ENCODE results near the gene PDE4D.

The PDE4D gene

DNA sequence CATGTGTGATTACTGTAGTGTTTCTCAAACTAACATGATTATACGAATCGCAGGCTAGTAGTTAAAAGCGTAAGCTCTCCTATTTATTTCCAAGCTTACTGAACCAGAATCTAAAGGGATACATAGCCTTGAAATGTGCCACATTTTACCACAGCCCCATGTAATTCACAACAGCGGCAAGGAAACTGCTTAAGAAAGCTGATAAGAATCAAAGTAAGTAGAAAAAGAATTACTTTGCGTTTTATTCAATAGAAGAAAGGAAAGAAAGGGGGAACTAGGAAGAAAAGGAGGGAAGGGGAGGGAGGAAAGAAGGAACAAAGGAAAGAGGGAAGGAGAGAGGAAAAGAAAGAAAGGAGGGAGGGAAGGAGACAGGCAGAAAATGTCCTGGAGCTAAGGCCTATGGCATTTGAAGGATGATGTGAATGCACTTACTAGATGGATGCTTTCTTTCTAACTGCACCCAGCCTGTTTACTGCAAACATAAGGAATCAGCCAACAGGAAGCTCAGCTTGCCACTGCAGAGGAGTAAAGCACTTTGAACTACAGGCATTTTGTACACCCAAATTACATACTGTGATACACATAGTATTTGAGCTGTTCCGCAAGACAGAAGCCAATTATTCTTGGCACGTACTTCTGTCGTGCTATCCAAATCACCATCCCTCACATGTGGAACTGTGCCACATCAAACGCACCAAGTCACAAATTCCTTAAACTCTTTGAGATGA is 789.0 kb downstream of the PDE4D start:
- in situ Hi-C loops (cut with HindIII; ENCODE audit: low sequenced_read_pairs): no loop called here

- in situ Hi-C loops (cut with HindIII; ENCODE audit: low sequenced_read_pairs): no loop called here
Observed at GRCh38 chr5:59103303-59103702, 790.2 kb downstream of the PDE4D start.

DNA sequence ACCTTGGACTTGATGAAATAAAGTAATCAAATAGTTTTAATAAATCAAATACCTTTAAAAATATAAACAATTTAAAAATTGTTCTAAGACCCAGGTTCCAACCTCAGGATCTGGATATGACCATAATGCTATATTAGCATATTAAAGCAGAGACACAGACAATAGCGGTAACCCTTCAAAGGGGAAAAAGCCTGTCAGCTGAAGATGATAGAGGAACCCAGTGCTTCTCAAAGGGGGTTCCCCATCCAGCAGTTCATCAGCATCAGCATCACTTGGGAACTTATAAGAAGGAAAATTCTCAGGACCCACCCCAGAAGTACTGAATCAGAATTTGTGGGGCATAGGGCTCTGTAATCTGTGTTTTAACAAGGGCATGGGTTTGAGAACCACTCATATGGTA is 791.1 kb downstream of the PDE4D start:
- in situ Hi-C loops (cut with HindIII; ENCODE audit: low sequenced_read_pairs): no loop called here

DNA sequence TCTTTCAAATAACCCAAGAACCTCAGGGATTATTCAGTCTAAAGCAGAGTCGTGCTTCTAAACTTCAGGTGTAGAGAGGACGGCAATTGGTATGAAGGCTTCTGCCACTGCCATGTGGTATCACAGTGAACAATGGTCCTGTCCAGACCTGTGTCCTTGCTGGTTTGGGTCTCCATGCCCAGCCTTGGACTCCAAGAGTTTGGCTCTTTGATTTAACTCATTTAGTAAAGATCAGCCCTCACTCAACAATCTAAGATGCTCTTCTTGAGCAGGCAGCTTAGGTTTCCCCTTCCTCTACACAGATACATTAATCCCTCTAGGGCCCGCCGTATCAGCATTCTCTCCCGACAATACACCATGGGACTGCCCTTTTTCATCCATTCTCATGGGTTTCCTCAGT is 792.7 kb downstream of the PDE4D start:
- in situ Hi-C loops (cut with HindIII; ENCODE audit: low sequenced_read_pairs): no loop called here

DNA sequence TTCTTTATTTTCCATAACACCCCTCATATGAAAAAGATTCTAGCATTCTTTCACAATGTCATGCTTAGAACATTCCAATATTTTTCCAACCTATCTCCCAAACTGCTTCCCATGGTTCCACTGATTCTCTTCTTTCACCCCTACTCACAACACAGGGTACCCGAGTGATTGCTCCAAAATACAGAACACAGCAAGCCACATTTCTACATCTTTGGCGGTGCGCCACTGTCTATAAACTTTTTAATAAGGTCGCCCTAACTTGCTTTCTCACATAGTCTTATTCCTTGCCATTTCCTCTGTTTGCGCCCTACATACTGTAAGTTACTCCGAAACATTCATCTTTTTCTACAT is 793.6 kb downstream of the PDE4D start:
- in situ Hi-C loops (cut with HindIII; ENCODE audit: low sequenced_read_pairs): no loop called here

- in situ Hi-C loops (cut with HindIII; ENCODE audit: low sequenced_read_pairs): no loop called here
Observed at GRCh38 chr5:59099270-59099994, 794.1 kb downstream of the PDE4D start.

GRCh38 chr5:59098743-59099142 is 794.8 kb downstream of the PDE4D start:
- in situ Hi-C loops (cut with HindIII; ENCODE audit: low sequenced_read_pairs): no loop called here

DNA sequence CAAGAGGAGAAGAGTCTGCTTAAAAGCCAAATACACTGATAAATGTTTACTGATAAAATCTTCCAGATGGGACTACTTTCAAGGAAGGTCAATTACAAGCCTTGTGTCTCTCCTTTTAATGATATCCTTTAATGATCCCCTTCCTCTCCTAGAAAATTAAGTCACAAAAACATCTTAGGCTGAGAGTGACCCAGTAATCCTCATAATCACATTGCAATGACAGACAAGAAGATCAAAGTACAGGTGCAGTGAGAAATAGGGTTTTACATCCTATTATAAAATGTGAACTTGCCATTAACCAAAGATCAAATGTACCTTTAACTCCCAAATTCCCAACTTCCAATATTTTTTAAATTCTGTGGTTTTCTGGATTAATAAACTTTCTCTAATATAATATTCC is 795.8 kb downstream of the PDE4D start:
- in situ Hi-C loops (cut with HindIII; ENCODE audit: low sequenced_read_pairs): no loop called here

GRCh38 chr5:59097116-59097515 is 796.4 kb downstream of the PDE4D start:
- in situ Hi-C loops (cut with HindIII; ENCODE audit: low sequenced_read_pairs): no loop called here

DNA sequence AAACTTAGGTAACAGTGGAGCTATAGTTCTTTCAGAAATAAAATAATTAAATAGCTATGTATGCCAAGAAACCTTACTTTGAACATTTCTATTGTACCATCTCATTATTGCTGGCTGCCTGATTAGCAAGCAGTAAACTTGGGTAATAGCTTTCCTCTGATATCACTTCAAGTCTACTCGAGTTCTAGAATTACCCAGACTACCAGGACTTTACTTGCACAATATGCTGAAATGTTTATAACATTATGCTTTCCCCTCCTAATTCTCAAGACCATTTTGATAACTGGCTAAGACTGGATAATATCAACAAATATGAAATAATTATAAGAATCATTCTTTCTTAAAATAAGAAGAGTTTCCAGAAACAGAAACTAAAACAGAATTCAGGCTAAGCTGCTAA is 798.0 kb downstream of the PDE4D start:
- in situ Hi-C loops (cut with HindIII; ENCODE audit: low sequenced_read_pairs): no loop called here

GRCh38 chr5:59094864-59095263 is 798.7 kb downstream of the PDE4D start:
- in situ Hi-C loops (cut with HindIII; ENCODE audit: low sequenced_read_pairs): no loop called here

- in situ Hi-C loops (cut with HindIII; ENCODE audit: low sequenced_read_pairs): no loop called here
Observed at GRCh38 chr5:59093329-59093728, 800.2 kb downstream of the PDE4D start.

GRCh38 chr5:59092758-59093157 is 800.8 kb downstream of the PDE4D start:
- in situ Hi-C loops (cut with HindIII; ENCODE audit: low sequenced_read_pairs): no loop called here

GRCh38 chr5:59091965-59092364 is 801.6 kb downstream of the PDE4D start:
- in situ Hi-C loops (cut with HindIII; ENCODE audit: low sequenced_read_pairs): no loop called here

DNA sequence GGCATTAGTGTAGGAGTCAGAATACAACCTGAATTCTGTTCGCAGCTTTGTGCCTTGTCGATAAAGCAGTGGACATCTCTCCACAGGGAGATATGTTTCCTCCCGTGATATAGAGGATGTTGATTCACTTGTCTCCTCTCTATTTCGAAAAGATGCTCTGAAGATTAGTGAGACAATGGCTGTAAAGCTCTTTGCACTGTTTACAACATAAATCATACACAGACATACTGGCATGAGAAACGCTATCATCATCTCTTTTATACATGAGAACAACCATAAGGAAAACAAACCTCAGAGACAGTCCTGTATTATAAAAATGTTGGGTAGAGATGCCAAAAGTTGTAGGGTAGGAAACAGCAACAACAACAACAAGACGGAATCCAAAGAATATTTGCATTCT is 803.2 kb downstream of the PDE4D start:
- in situ Hi-C loops (cut with HindIII; ENCODE audit: low sequenced_read_pairs): no loop called here

- in situ Hi-C loops (cut with HindIII; ENCODE audit: low sequenced_read_pairs): no loop called here
Observed at GRCh38 chr5:59089767-59090166, 803.8 kb downstream of the PDE4D start.

- in situ Hi-C loops (cut with HindIII; ENCODE audit: low sequenced_read_pairs): no loop called here
Observed at GRCh38 chr5:59088546-59088945, 805.0 kb downstream of the PDE4D start.

DNA sequence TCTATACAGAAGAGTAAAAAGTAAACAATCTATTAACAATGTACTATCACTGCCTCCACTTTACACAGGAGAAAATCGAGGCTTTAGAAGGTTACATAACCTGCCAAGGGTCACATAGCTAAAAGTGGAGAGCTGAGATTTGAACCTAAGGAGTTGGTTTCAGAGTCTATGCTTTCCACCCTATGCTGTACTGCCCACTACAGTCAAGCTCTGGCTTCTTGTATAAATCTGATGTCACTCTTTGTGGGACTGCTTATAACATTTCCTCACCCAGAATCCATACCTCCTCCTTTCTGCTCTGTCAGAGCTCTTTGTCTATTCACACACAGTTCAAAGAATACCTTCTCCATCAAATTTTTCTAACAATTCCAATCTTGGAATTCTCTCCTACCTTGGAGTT is 807.5 kb downstream of the PDE4D start:
- in situ Hi-C loops (cut with HindIII; ENCODE audit: low sequenced_read_pairs): no loop called here

DNA sequence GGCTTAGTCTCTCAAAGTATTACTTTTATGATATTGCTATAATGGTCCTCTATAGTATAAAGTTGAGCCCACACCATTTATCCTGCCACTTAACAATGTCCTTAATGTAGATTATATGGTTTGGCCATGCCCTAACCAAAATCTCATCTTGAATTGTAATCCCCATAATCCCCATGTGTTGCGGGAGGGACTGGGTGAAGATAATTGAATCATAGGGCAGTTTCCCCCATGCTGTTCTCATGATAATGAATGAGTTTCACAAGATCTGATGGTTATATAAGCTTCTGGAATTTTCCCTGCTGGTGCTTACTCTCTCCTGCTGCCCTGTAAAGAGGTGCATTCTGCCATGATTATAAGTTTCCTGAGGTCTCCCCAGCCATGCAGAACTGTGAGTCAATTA is 811.8 kb downstream of the PDE4D start:
- in situ Hi-C loops (cut with HindIII; ENCODE audit: low sequenced_read_pairs): no loop called here

- in situ Hi-C loops (cut with HindIII; ENCODE audit: low sequenced_read_pairs): no loop called here
Observed at GRCh38 chr5:59079622-59080620, 813.6 kb downstream of the PDE4D start.

- in situ Hi-C loops (cut with HindIII; ENCODE audit: low sequenced_read_pairs): no loop called here
Observed at GRCh38 chr5:59071755-59072549, 821.6 kb downstream of the PDE4D start.
